ENCODE results near the gene PRR20C.
"Not testable (repeated sequence)": the region's sequence is repeated elsewhere in the genome, so short reads cannot be mapped to it uniquely, and the experiment has no call there.

DNA sequence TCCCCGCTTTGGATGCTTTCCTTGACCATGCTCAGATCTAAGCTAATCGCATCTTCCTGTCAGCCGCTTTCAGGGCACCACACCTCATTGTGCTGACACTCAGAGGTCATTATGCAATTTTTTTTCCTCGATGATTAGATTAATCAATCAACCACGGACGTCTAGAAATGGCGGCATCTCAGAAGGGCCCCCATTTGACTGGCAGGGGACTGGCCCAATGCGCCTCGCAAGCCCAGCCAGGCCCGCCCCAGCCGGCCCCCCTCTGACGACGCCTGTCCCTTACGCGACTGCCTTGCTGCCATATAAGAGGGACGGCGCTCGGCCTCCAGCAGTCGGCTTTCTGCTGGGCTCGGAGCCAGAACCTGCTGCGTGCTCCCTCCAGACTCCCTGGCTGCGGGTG lies at the start of gene PRR20C:
- TF ChIP-seq, protein P1, sequence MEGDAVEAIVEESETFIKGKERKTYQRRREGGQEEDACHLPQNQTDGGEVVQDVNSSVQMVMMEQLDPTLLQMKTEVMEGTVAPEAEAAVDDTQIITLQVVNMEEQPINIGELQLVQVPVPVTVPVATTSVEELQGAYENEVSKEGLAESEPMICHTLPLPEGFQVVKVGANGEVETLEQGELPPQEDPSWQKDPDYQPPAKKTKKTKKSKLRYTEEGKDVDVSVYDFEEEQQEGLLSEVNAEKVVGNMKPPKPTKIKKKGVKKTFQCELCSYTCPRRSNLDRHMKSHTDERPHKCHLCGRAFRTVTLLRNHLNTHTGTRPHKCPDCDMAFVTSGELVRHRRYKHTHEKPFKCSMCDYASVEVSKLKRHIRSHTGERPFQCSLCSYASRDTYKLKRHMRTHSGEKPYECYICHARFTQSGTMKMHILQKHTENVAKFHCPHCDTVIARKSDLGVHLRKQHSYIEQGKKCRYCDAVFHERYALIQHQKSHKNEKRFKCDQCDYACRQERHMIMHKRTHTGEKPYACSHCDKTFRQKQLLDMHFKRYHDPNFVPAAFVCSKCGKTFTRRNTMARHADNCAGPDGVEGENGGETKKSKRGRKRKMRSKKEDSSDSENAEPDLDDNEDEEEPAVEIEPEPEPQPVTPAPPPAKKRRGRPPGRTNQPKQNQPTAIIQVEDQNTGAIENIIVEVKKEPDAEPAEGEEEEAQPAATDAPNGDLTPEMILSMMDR (IDR thresholded peaks at IDR 0.05), result not testable (repeated sequence)
- not testable (repeated sequence) for TF ChIP-seq POLR2A (IDR thresholded peaks at IDR 0.05)
